GM19324 (cell line): ENCODE results near the gene LYZL2.
"Not testable (repeated sequence)": the region's sequence is repeated elsewhere in the genome, so short reads cannot be mapped to it uniquely, and the experiment has no call there.

Source experiments
- ATAC-seq: cut with Tn5 transposase; IDR thresholded peaks from one replicate; pipeline ENCODE4 v1.9.1; 2021; ENCODE audit warnings: mild to moderate bottlenecking, moderate library complexity; ENCODE audit not compliant: unreplicated experiment, low FRiP score

Gene LYZL2

GRCh38 chr10:30596493-30597432 is 32.8 kb downstream of the LYZL2 start:
- not testable (repeated sequence) for ATAC-seq

DNA sequence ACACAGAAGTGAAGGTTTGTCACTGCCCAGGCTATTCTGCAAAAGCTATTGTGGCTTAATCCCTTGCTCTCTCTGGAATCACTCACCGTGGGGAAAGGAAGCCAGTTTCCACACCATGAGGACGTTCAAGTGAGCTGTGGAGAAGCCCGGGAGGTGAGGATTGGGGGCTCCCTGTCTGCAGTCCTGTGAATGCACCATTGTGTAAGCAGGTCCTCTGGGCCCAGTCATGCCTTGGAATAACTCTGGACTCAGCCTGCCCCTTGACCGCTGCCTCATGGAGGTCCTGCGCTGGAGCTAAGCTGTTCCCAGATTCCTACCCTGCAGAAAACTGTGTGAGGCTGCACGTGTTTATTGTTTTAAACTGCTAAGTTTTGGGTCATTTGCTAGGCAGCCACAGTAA is 33.5 kb downstream of the LYZL2 start:
- ATAC-seq = no peak

DNA sequence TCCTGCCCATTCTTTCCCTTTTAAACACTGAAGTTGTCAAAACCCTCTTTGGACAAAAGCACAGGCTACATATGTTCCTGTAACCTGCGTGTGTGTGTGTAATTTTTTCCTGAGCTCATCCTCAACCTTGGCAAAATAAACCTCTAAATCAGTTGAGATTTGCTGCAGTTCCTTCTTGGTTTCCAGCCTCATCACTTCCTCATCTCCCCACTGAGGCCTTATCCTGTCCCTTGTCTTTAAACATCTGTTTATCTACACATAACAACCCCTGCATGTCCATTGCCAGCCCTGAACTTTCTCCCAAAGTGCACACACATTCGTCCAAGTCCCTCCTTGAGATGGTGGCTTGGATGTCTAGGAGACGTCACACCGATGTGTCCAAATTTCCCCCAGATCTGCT is 35.5 kb downstream of the LYZL2 start:
- ATAC-seq = no peak

DNA sequence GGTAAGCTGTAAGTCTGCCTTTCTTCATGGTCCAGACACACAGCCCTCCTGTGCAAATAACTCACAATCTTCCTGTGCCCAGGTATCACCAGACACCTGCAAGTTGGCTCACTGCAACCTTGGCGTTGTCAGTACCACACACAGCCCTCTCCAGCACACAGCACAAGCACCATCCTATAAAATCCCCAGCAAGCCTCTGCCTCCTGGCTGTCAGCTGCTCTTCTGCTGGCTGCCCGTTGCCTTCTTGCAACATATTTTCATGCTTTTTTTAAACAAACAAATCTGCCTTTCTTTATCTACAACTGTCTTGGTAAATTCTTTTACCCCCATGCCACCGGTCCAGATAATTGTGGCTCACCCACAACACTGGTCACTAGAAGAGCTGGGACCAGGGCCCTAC is 36.8 kb downstream of the LYZL2 start:
- not testable (repeated sequence) for ATAC-seq

DNA sequence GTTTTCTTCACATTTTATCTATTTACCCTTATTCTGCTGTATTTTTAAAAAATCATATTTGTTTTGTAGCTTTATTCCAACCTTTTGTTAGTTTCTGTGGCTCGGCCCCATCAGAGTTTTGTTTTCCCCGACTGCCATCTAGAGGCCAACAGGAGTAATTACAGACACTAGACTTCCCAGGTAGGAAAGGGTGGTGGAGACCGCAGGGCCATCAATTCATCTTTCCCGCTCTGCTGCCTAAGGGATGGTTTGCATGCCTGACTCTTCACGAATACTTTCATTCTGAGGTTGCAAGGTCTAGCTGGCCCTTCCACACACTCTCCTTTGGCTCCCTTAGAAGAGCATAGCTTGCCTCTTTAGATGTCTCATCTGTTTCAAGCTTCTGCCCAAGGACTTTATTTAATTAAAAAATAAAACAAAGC is 38.3 kb downstream of the LYZL2 start:
- ATAC-seq = no peak

DNA sequence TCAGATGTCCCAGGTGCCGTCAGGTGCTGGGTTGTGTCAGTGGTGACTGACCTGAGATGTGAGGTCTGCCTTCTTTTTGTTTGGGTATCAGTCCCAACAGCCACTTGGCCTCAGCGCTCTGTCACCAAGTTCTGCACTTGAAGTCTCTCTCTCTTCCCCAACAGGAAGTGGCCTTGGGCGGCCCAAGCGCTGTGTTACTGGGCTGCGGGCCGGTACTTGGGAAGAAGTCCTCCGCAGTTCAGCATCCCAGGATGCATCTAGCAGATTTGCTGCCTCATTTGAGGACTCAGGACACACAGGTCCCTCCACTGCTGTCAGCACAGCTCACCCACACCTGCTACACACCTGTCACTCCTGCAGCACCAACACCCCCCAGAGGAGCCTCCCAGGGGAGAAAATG is 40.1 kb downstream of the LYZL2 start:
- no peak for ATAC-seq

DNA sequence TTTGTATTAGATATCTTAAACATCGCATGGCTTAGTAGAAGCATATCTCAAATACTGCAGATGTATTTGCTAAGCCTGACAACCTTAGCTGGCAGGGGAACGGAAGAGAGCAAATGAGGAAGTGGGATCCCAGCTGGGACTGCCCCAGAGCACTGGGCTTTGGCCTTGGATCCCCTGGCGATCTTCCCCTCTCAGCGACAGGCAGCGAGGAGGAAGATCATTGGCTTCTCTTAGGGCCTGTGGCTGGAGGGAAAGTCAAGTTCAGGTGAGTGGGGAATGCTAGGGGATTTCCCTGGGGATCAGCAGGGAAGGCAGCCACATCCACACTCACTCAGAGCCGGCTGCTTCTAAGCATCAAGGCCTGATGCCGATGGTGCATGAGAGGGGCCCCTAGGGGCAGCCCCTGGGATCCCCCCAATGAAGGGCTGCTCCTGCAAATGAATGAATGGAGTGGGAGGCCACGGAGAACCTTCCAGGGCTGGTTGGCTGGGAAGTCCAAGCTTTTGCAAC is 42.0 kb downstream of the LYZL2 start:
- ATAC-seq = peak; percentile 65

GRCh38 chr10:30586828-30587227 is 42.7 kb downstream of the LYZL2 start:
- ATAC-seq = no peak

DNA sequence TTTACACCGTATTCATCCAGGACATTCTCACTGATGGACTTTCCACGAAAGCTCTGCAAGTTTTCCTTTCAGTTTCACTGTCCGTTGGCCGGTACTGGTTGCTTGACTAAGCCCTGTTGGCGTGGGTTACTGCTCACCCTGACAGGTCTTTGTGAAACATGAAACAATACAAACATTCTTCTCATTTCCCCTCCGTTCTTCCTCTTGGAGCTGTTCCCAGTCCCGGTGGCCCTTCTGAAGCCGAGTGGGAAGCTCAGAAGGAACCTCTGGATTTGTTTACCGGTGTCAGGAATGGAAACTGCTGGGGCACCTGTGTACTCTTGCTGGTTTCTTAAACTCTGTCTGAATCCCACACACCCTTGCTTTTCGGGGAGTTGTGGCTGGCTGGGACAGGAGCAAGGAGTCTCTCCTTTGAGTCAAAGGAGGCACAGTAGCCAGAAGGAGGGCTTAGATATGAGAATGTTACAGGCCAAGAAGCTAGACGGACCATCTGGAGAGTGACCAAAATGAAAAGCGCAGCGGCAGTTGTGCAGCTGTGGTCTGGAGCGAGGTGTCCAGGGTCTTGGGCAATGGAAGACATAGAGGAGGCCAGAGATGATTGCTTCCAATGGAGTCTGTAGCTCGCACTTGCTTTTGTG is 45.7 kb downstream of the LYZL2 start:
- ATAC-seq = no peak

GRCh38 chr10:30581779-30582380 is 47.7 kb downstream of the LYZL2 start:
- ATAC-seq = no peak

DNA sequence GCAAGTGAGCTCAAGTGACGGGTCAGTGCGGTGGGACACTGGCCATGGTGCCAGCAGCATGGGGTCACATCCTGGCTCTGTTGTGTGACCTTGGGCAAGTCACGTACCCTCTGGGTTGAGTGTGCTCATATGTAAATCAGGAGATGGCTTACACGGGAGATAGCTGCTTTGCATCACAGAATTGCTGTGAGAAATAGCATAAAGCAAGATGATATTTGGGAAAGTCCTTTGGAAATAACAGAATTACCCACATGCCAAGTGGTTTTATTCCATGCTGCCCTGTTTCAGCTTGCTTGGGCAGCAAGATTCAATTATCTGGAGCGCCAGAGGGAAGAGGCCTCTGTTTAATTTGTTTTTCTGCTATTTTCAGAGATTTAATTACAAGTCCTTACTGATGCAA is 48.9 kb downstream of the LYZL2 start:
- no peak for ATAC-seq

GRCh38 chr10:30580241-30580640 is 49.3 kb downstream of the LYZL2 start:
- ATAC-seq = no peak

GRCh38 chr10:30579574-30579973 is 50.0 kb downstream of the LYZL2 start:
- no peak for ATAC-seq

DNA sequence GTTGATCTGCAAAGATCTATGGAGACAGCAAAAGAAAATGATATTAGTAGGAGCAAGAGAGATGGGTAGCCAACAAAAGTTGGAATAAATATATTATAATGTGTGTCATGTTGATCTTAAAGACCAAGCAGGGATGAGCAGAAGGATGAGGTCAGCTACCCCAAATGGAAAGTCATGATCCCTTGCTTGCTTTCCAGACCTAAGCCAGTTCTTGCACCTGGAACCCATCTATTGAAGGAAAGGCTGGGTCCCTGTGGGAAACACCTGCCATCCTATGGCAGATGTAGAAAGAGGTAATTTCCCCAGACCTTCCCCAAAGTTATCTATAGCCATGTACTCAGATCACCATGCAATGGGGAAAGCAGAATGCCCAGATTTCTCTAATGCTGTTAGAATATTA is 52.5 kb downstream of the LYZL2 start:
- ATAC-seq = no peak

GRCh38 chr10:30576641-30577040 is 52.9 kb downstream of the LYZL2 start:
- no peak for ATAC-seq

DNA sequence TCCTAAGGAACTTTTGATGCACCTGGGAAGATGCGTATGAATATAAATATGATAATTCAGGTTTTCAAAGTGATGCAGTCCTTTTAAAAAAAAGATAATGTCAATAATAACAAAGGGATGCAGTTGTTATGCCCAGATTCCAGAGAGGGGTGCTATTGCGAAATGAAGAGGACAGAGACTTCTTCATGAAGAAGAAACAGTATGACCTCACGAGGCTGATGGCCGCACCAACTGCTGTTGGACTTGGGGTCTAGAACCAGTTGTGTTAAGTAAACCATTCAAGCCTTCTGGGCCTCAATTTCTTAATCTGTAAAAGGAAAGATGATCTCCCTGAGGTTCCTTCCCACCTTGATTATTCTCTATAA is 55.1 kb downstream of the LYZL2 start:
- no peak for ATAC-seq

DNA sequence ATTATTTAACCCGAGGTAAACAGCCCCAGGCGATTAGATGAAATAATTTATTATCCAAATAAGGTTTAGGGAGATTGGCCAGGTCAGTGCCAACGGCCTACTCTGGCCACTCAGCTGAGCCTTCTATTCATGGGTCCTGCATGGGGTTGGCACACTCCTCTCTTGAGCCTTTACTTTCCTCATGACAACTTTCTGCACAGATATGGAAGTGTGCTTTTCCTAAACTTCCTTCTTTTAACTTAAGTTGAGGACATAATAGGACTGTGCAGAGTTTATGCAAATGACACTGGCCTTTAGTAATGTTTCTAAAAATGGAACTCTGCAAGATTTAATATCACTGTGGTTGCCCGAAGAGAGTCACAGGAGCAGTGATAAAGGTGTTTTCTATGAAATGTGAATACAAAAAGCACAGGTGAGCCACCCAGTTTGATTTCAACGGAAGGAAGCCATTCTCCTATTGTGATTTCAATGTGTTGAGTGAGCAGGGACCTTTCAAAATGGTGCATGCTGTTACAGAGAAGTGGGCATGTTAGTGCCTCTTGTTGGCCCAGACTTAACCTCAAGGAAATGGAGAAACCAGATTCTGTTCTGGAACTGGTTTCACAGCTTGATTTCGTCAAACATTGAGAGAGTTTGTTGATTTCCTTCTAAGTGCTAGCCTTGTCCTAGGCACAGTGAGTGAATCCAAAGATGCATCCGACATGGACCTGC is 55.7 kb downstream of the LYZL2 start:
- ATAC-seq = no peak

- ATAC-seq = no peak
These were observed 64.1 kb downstream of the LYZL2 start for GRCh38 chr10:30565449-30565848.

- no peak for ATAC-seq
These were observed 66.8 kb downstream of the LYZL2 start for GRCh38 chr10:30562787-30563186.
